Activated CD4-positive, alpha-beta T cell treated with anti-CD3 and anti-CD28 coated beads, Interleukin-2, amount 10 ng/mL, durations not matched to agents 24 days and 14 days (primary cell): ENCODE measurements around the gene PTPRN2. TPM values are rescaled to one million over a fixed set of nuclear protein-coding genes. Genes with fewer than 3 reads are reported as not detected.

Experiments used
- DNase-seq: peaks from one replicate; pipeline ENCODE4 v3.0.0; 2022
- H3K27ac Mint-ChIP-seq: one replicate; pipeline ENCODE4 v1.8.0; 2022; ENCODE audit warnings: mild to moderate bottlenecking, mixed read lengths
- H3K27me3 Mint-ChIP-seq: one replicate; pipeline ENCODE4 v1.8.0; 2022; ENCODE audit warnings: mixed read lengths
- H3K36me3 Mint-ChIP-seq: one replicate; pipeline ENCODE4 v1.8.0; 2022; ENCODE audit warnings: low read depth, mild to moderate bottlenecking, mixed read lengths
- H3K4me1 Mint-ChIP-seq: one replicate; pipeline ENCODE4 v1.8.0; 2021; ENCODE audit warnings: mixed read lengths
- H3K4me3 Mint-ChIP-seq: one replicate; pipeline ENCODE4 v1.8.0; 2022; ENCODE audit warnings: mild to moderate bottlenecking, moderate library complexity, mixed read lengths
- H3K9me3 Mint-ChIP-seq: one replicate; pipeline ENCODE4 v1.8.0; 2021; ENCODE audit warnings: mixed read lengths
- intact Hi-C: fragments of 100-400 bp; cut with micrococcal nuclease; formaldehyde crosslinking; loops from one replicate; pipeline ENCODE4 v1.15.1; 2023
- total RNA-seq: library from RNA; stranded (reverse); gene quantifications from 2 replicates; pipeline ENCODE4 v1.2.3, GENCODE V29; 2022

Gene PTPRN2
- total RNA-seq, 1 donor from 2014 or later: 0.33 TPM

GRCh38 chr7:158611541-158611940 is 23.9 kb upstream of the PTPRN2 start:
- Mint-ChIP-seq H3K9me3 (no peaks in the 10 kb centered on the region), H3K4me1 (peaks cover 5% of the 10 kb centered on the region), H3K36me3 (peaks cover 26% of the 10 kb centered on the region), H3K27ac (peak overlapping the region; percentile 29), H3K27me3 (no peaks in the 10 kb centered on the region), H3K4me3 (no peak overlapping the region)
- no peak for DNase-seq
- intact Hi-C loops: no loop called here

DNA sequence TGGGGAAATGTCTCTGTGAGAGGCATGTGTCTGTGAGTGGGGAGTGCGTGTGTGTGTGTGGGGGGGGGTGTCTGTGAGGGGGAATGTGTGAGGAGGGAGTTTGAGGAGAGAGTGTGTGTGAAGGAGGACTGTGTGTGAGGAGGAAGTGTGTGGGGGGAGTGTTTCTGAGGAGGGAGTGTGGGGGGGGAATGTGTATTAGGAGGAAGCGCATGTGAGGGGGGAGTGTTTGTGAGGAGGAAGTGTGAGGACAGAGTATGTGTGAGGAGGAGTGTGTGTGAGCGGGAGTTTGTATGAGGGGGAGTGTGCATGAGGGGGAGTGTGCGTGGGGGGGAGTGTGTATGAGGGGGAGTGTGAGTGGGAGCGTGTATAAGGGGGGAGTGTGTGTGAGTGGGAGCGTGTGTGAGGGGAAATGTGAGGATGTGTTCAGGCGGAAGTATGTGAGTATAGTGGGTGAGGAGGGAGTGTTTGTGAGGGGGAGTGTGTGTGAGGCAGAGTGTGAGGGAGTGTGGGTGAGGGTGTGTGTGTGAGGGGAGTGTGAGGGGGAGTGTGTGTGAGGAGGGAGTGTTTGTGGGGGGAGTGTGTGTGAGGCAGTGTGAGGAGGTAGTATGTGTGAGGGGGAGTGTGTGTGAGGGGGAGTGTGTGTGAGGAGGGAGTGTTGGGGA is 21.8 kb upstream of the PTPRN2 start:
- intact Hi-C loops: no loop called here
- no peak overlapping the region for H3K4me3 Mint-ChIP-seq
- no peak for DNase-seq
- H3K4me1 Mint-ChIP-seq: peaks cover 5% of the 10 kb centered on the region
- H3K27ac Mint-ChIP-seq: peak overlapping the region; percentile 26
- no peaks in the 10 kb centered on the region for H3K9me3 Mint-ChIP-seq
- H3K27me3 Mint-ChIP-seq: no peaks in the 10 kb centered on the region
- peaks cover 24% of the 10 kb centered on the region for H3K36me3 Mint-ChIP-seq

DNA sequence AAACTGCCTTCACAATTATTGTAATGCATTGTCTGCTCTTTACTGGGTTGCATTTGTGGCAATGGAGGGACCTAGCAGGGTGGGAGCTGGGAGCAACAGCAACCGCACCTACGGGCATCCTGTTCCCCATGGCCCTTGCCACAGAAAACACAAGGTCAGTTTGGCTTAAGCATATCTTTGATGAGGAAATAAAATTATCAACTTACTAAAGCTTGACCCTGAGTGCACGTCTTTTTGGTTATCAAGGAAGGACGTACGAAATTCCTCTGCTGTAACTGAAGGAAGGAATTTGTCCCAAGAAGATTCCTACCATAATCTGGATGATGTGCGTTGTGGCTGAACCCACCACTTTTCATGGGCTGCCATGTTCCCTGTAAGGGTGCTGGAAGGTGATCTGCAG is 19.9 kb upstream of the PTPRN2 start:
- DNase-seq: no peak
- no peaks in the 10 kb centered on the region for H3K27me3 Mint-ChIP-seq
- H3K4me1 Mint-ChIP-seq: peaks cover 5% of the 10 kb centered on the region
- peaks cover 22% of the 10 kb centered on the region for H3K36me3 Mint-ChIP-seq
- intact Hi-C loops: no loop called here
- no peaks in the 10 kb centered on the region for H3K9me3 Mint-ChIP-seq
- no peak overlapping the region for H3K4me3 Mint-ChIP-seq
- no peak overlapping the region for H3K27ac Mint-ChIP-seq

- peaks cover 20% of the 10 kb centered on the region for H3K36me3 Mint-ChIP-seq
- intact Hi-C loops: no loop called here
- H3K9me3 Mint-ChIP-seq: no peaks in the 10 kb centered on the region
- no peak overlapping the region for H3K27ac Mint-ChIP-seq
- no peaks in the 10 kb centered on the region for H3K27me3 Mint-ChIP-seq
- H3K4me1 Mint-ChIP-seq: peaks cover 5% of the 10 kb centered on the region
- DNase-seq: no peak
- H3K4me3 Mint-ChIP-seq: no peak overlapping the region
Observed at GRCh38 chr7:158606671-158607424, 19.2 kb upstream of the PTPRN2 start.

DNA sequence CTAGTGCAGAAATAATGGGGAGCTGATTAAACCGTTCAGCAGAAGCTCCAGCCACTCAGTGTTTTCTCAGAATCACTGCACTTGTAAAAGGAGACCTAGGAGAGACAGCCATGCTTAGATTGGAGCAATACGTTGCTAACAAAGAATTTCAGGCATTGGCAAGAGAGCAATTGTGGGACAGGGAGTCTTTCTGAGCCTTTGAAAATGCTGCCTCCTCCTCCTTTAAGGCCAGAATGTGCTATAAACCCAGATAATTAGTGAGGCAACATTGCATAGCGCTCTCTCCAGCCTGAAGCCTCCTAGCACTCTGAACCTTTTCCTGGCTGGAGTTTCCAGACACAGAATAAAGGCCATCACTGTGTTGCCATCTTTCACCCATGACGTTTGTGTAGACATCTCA is 18.5 kb upstream of the PTPRN2 start:
- Mint-ChIP-seq H3K36me3 (peaks cover 18% of the 10 kb centered on the region), H3K4me1 (no peaks in the 10 kb centered on the region), H3K4me3 (no peak overlapping the region), H3K27me3 (no peaks in the 10 kb centered on the region), H3K27ac (no peak overlapping the region), H3K9me3 (no peaks in the 10 kb centered on the region)
- no peak for DNase-seq
- intact Hi-C loops: no loop called here

DNA sequence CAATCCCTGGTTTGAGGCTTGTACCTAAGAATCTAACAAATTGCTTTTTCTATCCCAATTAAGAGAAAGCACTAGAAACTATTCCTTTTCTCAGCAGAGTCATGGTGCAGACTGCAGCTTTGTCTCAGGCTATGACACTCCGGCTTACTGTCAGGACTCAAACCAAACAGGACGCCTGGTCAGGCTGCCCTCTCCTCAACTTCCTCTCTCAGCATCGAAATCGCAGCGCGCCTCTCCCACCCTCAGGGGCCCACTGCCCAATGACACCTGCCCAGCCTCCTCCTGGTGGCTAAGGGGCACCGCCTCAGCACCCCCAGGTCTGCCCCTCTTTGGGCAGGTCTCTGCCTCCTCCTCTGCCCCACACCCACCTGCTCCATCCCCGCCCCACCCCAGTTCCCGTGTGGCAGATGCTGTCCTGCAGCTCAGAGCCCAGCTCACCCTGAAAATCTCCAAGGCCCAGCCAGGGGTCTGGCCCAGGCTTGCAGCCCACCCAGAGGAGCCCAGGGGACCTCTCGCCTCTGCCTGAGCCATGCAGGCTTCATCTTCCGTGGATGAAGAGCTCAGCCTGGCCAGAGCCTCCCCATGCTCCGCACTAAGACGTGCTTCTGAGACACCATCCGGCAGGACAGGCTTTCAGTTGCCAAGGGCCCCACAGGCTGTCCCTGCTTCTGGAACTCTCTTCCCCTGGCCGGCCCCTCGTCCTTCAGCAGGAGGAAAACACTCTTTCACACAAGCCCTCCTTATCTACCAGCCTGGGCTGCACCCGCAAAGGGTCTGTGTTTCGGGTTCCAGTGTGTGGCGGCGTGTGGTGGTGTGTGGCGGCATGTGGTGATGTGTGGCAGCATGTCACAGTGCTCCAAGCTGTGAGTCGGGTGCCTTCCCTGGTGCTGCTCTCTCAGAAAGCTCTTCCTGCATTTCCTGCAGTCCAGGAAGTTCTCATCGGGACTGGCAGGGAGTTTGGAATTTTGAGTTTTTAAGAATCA is 16.4 kb upstream of the PTPRN2 start:
- Mint-ChIP-seq H3K36me3 (peaks cover 11% of the 10 kb centered on the region), H3K9me3 (no peaks in the 10 kb centered on the region), H3K27ac (peak overlapping the region; percentile 20), H3K4me3 (no peak overlapping the region), H3K4me1 (no peaks in the 10 kb centered on the region), H3K27me3 (no peaks in the 10 kb centered on the region)
- intact Hi-C loops: no loop called here
- no peak for DNase-seq

GRCh38 chr7:158602905-158603772 is 15.5 kb upstream of the PTPRN2 start:
- Mint-ChIP-seq H3K4me1 (no peaks in the 10 kb centered on the region), H3K36me3 (peaks cover 7% of the 10 kb centered on the region), H3K27me3 (no peaks in the 10 kb centered on the region), H3K9me3 (no peaks in the 10 kb centered on the region), H3K4me3 (no peak overlapping the region), H3K27ac (no peak overlapping the region)
- intact Hi-C loops: no loop called here
- DNase-seq: no peak

DNA sequence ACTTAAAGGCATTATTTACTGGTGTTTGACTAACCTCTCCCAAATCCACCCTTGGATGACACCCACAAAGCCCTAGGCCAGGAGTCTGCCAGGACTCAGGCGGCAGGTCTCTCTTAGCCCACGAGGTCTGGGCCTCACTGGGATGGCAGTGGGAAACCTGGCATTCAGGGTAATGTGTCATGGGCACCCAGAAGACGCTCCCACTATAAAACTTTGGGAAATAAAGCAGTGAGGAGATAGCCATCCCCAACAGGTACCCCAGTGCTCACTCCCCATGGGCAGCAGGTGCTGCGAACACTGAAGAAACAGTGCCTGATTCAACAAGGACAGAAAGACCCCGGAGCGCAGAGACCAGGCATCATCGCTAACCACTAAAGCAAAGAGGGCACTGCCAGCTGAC is 14.4 kb upstream of the PTPRN2 start:
- DNase-seq: no peak
- no peaks in the 10 kb centered on the region for H3K27me3 Mint-ChIP-seq
- intact Hi-C loops: no loop called here
- no peaks in the 10 kb centered on the region for H3K4me1 Mint-ChIP-seq
- peaks cover 7% of the 10 kb centered on the region for H3K36me3 Mint-ChIP-seq
- no peak overlapping the region for H3K4me3 Mint-ChIP-seq
- no peak overlapping the region for H3K27ac Mint-ChIP-seq
- no peaks in the 10 kb centered on the region for H3K9me3 Mint-ChIP-seq

GRCh38 chr7:158601090-158601489 is 13.5 kb upstream of the PTPRN2 start:
- H3K9me3 Mint-ChIP-seq: no peaks in the 10 kb centered on the region
- DNase-seq: no peak
- H3K4me3 Mint-ChIP-seq: no peak overlapping the region
- peaks cover 2% of the 10 kb centered on the region for H3K36me3 Mint-ChIP-seq
- no peaks in the 10 kb centered on the region for H3K27me3 Mint-ChIP-seq
- intact Hi-C loops: no loop called here
- no peaks in the 10 kb centered on the region for H3K4me1 Mint-ChIP-seq
- H3K27ac Mint-ChIP-seq: no peak overlapping the region

- Mint-ChIP-seq H3K4me3 (no peak overlapping the region), H3K27ac (no peak overlapping the region), H3K9me3 (no peaks in the 10 kb centered on the region), H3K36me3 (peaks cover 2% of the 10 kb centered on the region), H3K27me3 (no peaks in the 10 kb centered on the region), H3K4me1 (no peaks in the 10 kb centered on the region)
- no peak for DNase-seq
- intact Hi-C loops: no loop called here
Observed at GRCh38 chr7:158596745-158597144, 9.1 kb upstream of the PTPRN2 start.

- intact Hi-C loops: no loop called here
- DNase-seq: no peak
- Mint-ChIP-seq H3K27me3 (no peaks in the 10 kb centered on the region), H3K36me3 (no peaks in the 10 kb centered on the region), H3K27ac (no peak overlapping the region), H3K4me1 (no peaks in the 10 kb centered on the region), H3K9me3 (no peaks in the 10 kb centered on the region), H3K4me3 (no peak overlapping the region)
Observed at GRCh38 chr7:158596309-158596708, 8.7 kb upstream of the PTPRN2 start.

GRCh38 chr7:158595068-158595467 is 7.4 kb upstream of the PTPRN2 start:
- DNase-seq: no peak
- Mint-ChIP-seq H3K4me1 (no peaks in the 10 kb centered on the region), H3K27ac (no peak overlapping the region), H3K27me3 (peaks cover 2% of the 10 kb centered on the region), H3K9me3 (no peaks in the 10 kb centered on the region), H3K4me3 (no peak overlapping the region), H3K36me3 (no peaks in the 10 kb centered on the region)
- intact Hi-C loops: no loop called here

DNA sequence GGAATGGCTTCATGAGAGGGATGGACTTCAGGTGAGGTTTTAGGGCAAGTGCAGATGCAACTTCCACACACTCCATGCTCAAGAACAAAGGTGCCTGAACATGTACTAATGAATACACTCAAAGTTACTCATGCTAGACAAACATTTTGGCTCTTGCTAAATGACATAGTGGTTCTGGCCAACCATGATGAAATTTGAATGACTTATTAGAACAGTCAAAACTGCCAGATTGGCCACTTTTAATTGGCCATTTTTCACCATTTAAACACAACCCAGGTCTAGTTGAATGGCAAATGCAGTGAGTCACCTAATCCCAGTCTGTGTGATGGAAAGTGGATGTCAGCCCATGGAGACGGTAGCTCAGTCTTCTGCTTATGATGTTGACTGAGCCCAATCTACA is 4.9 kb upstream of the PTPRN2 start:
- Mint-ChIP-seq H3K4me1 (no peaks in the 10 kb centered on the region), H3K27me3 (peaks cover 16% of the 10 kb centered on the region), H3K9me3 (no peaks in the 10 kb centered on the region), H3K27ac (no peak overlapping the region), H3K4me3 (no peak overlapping the region), H3K36me3 (no peaks in the 10 kb centered on the region)
- DNase-seq: no peak
- intact Hi-C loops: no loop called here
